ENCODE results near the gene SUN3. TPM values are rescaled to one million over a fixed set of nuclear protein-coding genes. Genes with fewer than 3 reads are reported as not detected.

The SUN3 gene
- total RNA-seq, 1 donor from 2014 or later, result not detected

DNA sequence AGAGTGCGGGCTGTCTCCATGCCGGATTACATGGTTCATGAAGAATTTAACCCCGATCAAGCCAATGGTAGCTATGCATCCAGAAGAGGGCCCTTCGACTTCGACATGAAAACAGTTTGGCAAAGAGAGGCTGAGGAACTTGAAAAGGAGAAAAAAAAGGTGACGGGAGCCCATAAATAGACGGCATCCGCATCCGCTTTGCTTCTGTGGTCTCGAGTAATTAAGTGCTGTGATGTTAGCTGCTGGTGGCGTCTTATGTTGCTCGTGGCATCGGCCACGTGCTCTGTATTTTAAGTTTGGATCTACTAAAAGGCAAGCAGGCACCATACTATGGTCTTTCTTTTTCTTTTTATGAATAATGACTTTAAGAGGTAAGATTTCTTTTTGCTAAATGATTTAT is 17.6 kb upstream of the SUN3 start:
- no peaks in the 10 kb centered on the region for H3K27me3 ChIP-seq
- no peak overlapping the region for H3K27ac ChIP-seq
- ATAC-seq (no peak), DNase-seq (no peak)
- no peak overlapping the region for H3K4me3 ChIP-seq
- intact Hi-C loops (cut with DNase I), result no loop called here
- H3K4me1 ChIP-seq, result no peaks in the 10 kb centered on the region
- H3K36me3 ChIP-seq, result no peaks in the 10 kb centered on the region
- no peaks in the 10 kb centered on the region for H3K9me3 ChIP-seq
- TF ChIP-seq, protein P1, sequence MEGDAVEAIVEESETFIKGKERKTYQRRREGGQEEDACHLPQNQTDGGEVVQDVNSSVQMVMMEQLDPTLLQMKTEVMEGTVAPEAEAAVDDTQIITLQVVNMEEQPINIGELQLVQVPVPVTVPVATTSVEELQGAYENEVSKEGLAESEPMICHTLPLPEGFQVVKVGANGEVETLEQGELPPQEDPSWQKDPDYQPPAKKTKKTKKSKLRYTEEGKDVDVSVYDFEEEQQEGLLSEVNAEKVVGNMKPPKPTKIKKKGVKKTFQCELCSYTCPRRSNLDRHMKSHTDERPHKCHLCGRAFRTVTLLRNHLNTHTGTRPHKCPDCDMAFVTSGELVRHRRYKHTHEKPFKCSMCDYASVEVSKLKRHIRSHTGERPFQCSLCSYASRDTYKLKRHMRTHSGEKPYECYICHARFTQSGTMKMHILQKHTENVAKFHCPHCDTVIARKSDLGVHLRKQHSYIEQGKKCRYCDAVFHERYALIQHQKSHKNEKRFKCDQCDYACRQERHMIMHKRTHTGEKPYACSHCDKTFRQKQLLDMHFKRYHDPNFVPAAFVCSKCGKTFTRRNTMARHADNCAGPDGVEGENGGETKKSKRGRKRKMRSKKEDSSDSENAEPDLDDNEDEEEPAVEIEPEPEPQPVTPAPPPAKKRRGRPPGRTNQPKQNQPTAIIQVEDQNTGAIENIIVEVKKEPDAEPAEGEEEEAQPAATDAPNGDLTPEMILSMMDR (IDR thresholded peaks at IDR 0.05), result no peak

DNA sequence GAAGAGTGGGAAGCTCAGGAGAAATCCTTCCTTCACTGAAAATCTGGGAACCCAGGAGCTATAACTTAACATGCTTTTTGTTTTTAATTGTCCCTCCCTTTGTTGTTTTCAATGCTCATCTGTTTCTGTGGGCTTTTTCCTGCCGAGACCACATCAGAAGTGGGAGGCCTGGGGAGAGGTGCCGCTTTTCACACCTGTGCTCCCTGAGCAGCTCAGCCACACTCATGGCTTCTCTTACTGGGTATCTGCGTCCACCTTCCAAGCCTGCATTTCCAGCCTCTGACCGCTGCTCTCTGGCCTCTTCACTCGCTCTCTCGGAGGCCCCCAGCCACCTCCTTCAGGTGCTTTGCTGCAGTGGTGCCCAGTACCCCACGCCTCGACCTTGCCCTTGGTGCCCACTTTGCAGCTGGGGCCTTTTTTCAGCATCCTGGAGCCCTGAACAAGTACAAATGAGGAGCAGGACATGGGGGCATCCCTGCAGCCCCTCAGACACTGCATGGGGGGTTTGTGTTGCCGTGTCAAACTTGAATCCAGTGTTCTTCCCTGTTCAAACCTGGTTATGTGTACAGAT is 16.4 kb upstream of the SUN3 start:
- TF ChIP-seq, protein P1 (IDR thresholded peaks at IDR 0.05), result no peak
- Histone ChIP-seq H3K4me1 (no peaks in the 10 kb centered on the region), H3K27me3 (no peaks in the 10 kb centered on the region), H3K27ac (no peak overlapping the region), H3K36me3 (no peaks in the 10 kb centered on the region), H3K4me3 (no peak overlapping the region), H3K9me3 (no peaks in the 10 kb centered on the region)
- ATAC-seq (no peak), DNase-seq (no peak)
- intact Hi-C loops (cut with DNase I), result no loop called here

DNA sequence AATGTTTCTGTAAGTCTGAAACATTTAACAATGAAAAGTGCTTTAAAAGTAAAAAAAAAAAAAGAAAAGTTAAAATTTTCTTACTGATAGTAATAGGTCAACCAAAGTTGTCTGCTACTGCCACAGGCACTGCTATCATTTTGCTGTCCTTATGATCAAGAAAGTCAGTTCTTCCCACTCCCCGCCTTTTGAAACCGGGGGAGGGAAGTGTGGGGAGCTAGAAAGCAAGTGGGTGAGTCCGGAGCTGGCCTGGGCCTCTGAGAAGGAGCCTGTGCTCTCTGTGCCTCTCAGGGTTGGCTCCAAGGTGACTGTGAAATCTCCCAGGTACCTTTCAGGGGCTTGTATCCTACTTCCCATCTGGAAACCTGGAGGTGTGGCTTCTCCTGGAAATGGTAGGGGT is 13.7 kb upstream of the SUN3 start:
- DNase-seq (no peak), ATAC-seq (peak; percentile 9)
- Histone ChIP-seq H3K27me3 (no peaks in the 10 kb centered on the region), H3K4me3 (no peak overlapping the region), H3K4me1 (no peaks in the 10 kb centered on the region), H3K36me3 (no peaks in the 10 kb centered on the region), H3K9me3 (no peaks in the 10 kb centered on the region), H3K27ac (no peak overlapping the region)
- TF ChIP-seq, protein P1 (IDR thresholded peaks at IDR 0.05), result no peak
- intact Hi-C loops (cut with DNase I), result no loop called here

DNA sequence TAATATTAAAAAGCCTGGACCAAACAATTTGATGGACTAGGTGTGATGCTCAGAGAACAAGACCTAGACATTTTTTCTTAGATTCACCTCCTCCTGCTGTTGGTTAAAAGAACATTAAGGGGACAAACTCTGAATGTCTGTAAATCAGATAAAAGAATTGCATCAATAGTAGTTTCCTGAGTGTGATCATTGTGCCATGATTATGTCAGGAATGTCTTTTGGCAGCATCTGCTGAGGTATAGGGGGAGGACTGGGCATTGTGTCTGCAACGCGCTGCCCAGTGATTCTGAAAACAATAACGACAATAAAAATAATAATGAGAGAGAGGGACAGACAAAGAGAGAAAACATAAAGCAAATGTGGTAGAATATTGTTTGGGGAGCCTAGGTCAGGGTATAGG is 13.3 kb upstream of the SUN3 start:
- Histone ChIP-seq H3K27me3 (no peaks in the 10 kb centered on the region), H3K4me1 (no peaks in the 10 kb centered on the region), H3K9me3 (no peaks in the 10 kb centered on the region), H3K27ac (no peak overlapping the region), H3K36me3 (no peaks in the 10 kb centered on the region), H3K4me3 (no peak overlapping the region)
- no peak for DNase-seq
- TF ChIP-seq, protein P1 (IDR thresholded peaks at IDR 0.05), result no peak
- intact Hi-C loops (cut with DNase I), result no loop called here
- no peak for ATAC-seq

DNA sequence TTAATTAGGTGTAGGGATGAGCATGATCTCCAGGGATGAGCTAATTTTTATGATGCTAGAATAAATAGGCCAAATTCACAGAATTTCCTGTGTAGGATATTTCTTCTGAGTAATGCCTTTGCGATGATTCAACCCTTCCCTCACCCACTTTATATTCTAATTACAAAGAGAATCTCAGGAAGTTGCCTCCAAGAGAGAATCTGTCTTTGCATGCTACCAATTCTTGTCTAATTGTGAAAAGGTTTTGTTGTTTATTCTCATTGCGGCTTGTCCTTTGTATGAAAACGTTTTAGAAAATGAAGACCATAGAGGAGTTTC is 12.7 kb upstream of the SUN3 start:
- Histone ChIP-seq H3K4me3 (no peak overlapping the region), H3K9me3 (no peaks in the 10 kb centered on the region), H3K27me3 (no peaks in the 10 kb centered on the region), H3K27ac (no peak overlapping the region), H3K4me1 (no peaks in the 10 kb centered on the region), H3K36me3 (no peaks in the 10 kb centered on the region)
- intact Hi-C loops (cut with DNase I), result no loop called here
- ATAC-seq (no peak), DNase-seq (no peak)
- TF ChIP-seq, protein P1 (IDR thresholded peaks at IDR 0.05), result no peak
